Neural progenitor cell (in vitro differentiated cells): ENCODE data around the gene LDLRAD4. TPM values are rescaled to one million over a fixed set of nuclear protein-coding genes. Genes with fewer than 3 reads are reported as not detected.
"Not testable (repeated sequence)": the region's sequence is repeated elsewhere in the genome, so short reads cannot be mapped to it uniquely, and the experiment has no call there.

Source experiments
- DNase-seq: peaks from one replicate; pipeline ENCODE4 v3.0.0-alpha.2; 2016; ENCODE audit warnings: low spot score
- H2AFZ ChIP-seq: fragments of 200-600 bp; sonication (generic); replicated peaks from 2 replicates; pipeline ENCODE4 v1.6.1; 2016; ENCODE audit warnings: antibody characterized with exemption
- H3F3A ChIP-seq: fragments of 200-600 bp; sonication (generic); 2 replicates; pipeline ENCODE4 v1.6.1; 2016; ENCODE audit warnings: antibody characterized with exemption, low read depth
- H3K27ac ChIP-seq: fragments of 200-600 bp; sonication (generic); 2 replicates; pipeline ENCODE4 v1.5.1; 2016; ENCODE audit warnings: mild to moderate bottlenecking
- H3K27me3 ChIP-seq: fragments of 200-600 bp; sonication (generic); 2 replicates; pipeline ENCODE4 v1.6.1; 2016; ENCODE audit warnings: mild to moderate bottlenecking, moderate library complexity
- H3K36me3 ChIP-seq: fragments of 200-600 bp; sonication (generic); 2 replicates; pipeline ENCODE4 v1.5.1; 2016
- H3K4me1 ChIP-seq: fragments of 200-600 bp; sonication (generic); 2 replicates; pipeline ENCODE4 v1.6.1; 2016; ENCODE audit warnings: mixed run types
- H3K4me2 ChIP-seq: fragments of 200-600 bp; sonication (generic); 2 replicates; pipeline ENCODE4 v1.6.1; 2016
- H3K4me3 ChIP-seq: fragments of 200-600 bp; sonication (generic); 2 replicates; pipeline ENCODE4 v1.5.1; 2016
- H3K79me2 ChIP-seq: fragments of 200-600 bp; sonication (generic); 2 replicates; pipeline ENCODE4 v1.6.1; 2016; ENCODE audit warnings: low read depth
- H3K9ac ChIP-seq: fragments of 200-600 bp; sonication (generic); 2 replicates; pipeline ENCODE4 v1.6.1; 2016
- H3K9me3 ChIP-seq: fragments of 200-600 bp; sonication (generic); 2 replicates; pipeline ENCODE4 v1.5.1; 2016; ENCODE audit warnings: low read depth
- H4K20me1 ChIP-seq: fragments of 200-600 bp; sonication (generic); 2 replicates; pipeline ENCODE4 v1.6.1; 2016; ENCODE audit warnings: low read depth
- H3K27ac Mint-ChIP-seq: 3 replicates; pipeline ENCODE4 v1.8.0; 2021; ENCODE audit warnings: mixed read lengths
- H3K27me3 Mint-ChIP-seq: 2 replicates; pipeline ENCODE4 v1.8.0; 2022; ENCODE audit warnings: low read depth, mild to moderate bottlenecking, inconsistent platforms, moderate library complexity, mixed read lengths; ENCODE audit not compliant: insufficient read depth
- H3K36me3 Mint-ChIP-seq: 3 replicates; pipeline ENCODE4 v1.8.0; 2021; ENCODE audit warnings: mixed read lengths
- H3K4me1 Mint-ChIP-seq: 3 replicates; pipeline ENCODE4 v1.8.0; 2021; ENCODE audit warnings: mixed read lengths
- H3K4me3 Mint-ChIP-seq: 3 replicates; pipeline ENCODE4 v1.8.0; 2021; ENCODE audit warnings: mild to moderate bottlenecking, moderate library complexity, mixed read lengths
- H3K9me3 Mint-ChIP-seq: 3 replicates; pipeline ENCODE4 v1.8.0; 2020; ENCODE audit warnings: mixed read lengths
- EZH2 ChIP-seq: fragments of 200-600 bp; sonication (generic); IDR thresholded peaks from 2 replicates; pipeline ENCODE4 v1.6.1; 2017; ENCODE audit warnings: antibody characterized with exemption, mild to moderate bottlenecking, moderate library complexity
- EZH2phosphoT487 ChIP-seq: fragments of 200-600 bp; sonication (generic); IDR thresholded peaks from 2 replicates; pipeline ENCODE4 v1.6.1; 2017; ENCODE audit warnings: antibody characterized with exemption
- total RNA-seq: library from RNA; depleted of rRNA; stranded (reverse); fragments of >200 nt; gene quantifications from 2 replicates; pipeline ENCODE4 v1.2.3, GENCODE V29; 2015; ENCODE audit warnings: low replicate concordance
- TF ChIP-seq, protein P1 (sequence below): fragments of 200-600 bp; sonication (generic); IDR thresholded peaks from 2 replicates; pipeline ENCODE4 v1.5.1; 2017; ENCODE audit warnings: antibody characterized with exemption, mild to moderate bottlenecking

Gene LDLRAD4
- total RNA-seq, 1 donor from 2014 or later = 0.65 TPM

DNA sequence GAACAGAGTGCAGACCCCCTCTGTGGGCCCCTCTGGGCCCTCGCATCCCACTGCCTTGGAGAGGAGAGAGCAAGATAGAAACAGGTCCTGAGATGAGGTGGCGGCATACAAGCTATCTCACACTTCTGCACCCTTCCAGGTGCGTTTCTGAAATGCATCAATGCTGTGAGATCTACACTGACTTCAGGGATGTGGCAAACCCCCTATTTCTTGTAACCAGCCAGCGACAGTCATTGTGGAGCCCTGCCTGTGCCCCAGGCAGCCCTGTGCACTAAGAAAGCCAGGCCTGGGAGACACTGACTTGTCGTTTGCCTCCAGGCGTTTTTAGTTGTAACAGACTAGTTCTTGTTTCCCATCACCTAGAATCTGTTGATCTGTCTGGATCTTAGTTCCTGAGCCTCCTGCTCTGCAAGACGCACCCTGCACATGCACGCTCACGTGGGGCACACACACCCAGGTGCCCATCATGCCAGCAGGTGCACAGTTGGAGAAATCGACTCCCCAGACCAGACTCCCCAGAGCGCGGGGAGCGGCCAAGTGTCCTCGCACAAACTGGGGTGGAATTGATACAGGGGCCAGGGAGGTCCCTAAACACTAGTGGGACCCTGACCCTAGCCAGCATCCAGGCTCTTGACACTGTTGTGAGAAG, 269.8 kb downstream of the LDLRAD4 start:
- Histone ChIP-seq H2AFZ (no peak overlapping the region), H3K4me2 (no peak overlapping the region), H3K36me3 (no peaks in the 10 kb centered on the region), H3K27me3 (no peaks in the 10 kb centered on the region), H3F3A (no peaks in the 10 kb centered on the region), H3K4me1 (no peaks in the 10 kb centered on the region), H4K20me1 (no peaks in the 10 kb centered on the region), H3K79me2 (no peaks in the 10 kb centered on the region), H3K4me3 (no peak overlapping the region), H3K27ac (no peak overlapping the region), H3K9ac (no peak overlapping the region), H3K9me3 (no peaks in the 10 kb centered on the region)
- H3K27ac Mint-ChIP-seq = no peak overlapping the region
- DNase-seq = no peak
- H3K4me1 Mint-ChIP-seq = peaks cover 5% of the 10 kb centered on the region
- TF ChIP-seq EZH2phosphoT487 (no peak), EZH2 (no peak)
- TF ChIP-seq, protein P1, sequence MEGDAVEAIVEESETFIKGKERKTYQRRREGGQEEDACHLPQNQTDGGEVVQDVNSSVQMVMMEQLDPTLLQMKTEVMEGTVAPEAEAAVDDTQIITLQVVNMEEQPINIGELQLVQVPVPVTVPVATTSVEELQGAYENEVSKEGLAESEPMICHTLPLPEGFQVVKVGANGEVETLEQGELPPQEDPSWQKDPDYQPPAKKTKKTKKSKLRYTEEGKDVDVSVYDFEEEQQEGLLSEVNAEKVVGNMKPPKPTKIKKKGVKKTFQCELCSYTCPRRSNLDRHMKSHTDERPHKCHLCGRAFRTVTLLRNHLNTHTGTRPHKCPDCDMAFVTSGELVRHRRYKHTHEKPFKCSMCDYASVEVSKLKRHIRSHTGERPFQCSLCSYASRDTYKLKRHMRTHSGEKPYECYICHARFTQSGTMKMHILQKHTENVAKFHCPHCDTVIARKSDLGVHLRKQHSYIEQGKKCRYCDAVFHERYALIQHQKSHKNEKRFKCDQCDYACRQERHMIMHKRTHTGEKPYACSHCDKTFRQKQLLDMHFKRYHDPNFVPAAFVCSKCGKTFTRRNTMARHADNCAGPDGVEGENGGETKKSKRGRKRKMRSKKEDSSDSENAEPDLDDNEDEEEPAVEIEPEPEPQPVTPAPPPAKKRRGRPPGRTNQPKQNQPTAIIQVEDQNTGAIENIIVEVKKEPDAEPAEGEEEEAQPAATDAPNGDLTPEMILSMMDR = no peak
- H3K9me3 Mint-ChIP-seq = no peaks in the 10 kb centered on the region
- H3K4me3 Mint-ChIP-seq = no peak overlapping the region
- H3K27me3 Mint-ChIP-seq = no peaks in the 10 kb centered on the region
- H3K36me3 Mint-ChIP-seq = no peaks in the 10 kb centered on the region

DNA sequence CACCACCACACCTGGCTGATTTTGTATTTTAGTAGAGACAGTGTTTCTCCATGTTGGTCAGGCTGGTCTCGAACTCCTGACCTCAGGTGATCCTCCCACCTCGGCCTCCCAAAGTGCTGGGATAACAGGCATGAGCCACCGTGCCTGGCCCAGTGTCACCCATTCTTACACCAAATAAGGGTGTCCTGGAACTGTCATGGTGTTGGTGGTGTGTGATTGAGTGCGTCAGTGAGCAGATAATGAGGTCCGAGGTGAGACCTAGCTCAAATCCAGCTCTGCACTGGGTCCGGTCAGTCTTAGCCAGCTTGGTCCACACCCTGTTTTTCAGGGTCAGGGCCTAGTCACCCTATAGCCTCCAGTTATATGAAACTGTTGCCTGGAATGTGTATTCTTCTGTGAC, 270.7 kb downstream of the LDLRAD4 start:
- not testable (repeated sequence) for H3F3A ChIP-seq, H3K27me3 Mint-ChIP-seq, H3K27me3 ChIP-seq, H3K4me2 ChIP-seq, H3K4me1 ChIP-seq, H3K9me3 Mint-ChIP-seq, H3K36me3 Mint-ChIP-seq, H3K9me3 ChIP-seq, H3K79me2 ChIP-seq, DNase-seq, H3K27ac ChIP-seq, H3K4me1 Mint-ChIP-seq, H3K36me3 ChIP-seq, H3K9ac ChIP-seq, H4K20me1 ChIP-seq, H3K4me3 ChIP-seq, H2AFZ ChIP-seq, H3K4me3 Mint-ChIP-seq
- H3K27ac Mint-ChIP-seq = peak overlapping the region; percentile 57

DNA sequence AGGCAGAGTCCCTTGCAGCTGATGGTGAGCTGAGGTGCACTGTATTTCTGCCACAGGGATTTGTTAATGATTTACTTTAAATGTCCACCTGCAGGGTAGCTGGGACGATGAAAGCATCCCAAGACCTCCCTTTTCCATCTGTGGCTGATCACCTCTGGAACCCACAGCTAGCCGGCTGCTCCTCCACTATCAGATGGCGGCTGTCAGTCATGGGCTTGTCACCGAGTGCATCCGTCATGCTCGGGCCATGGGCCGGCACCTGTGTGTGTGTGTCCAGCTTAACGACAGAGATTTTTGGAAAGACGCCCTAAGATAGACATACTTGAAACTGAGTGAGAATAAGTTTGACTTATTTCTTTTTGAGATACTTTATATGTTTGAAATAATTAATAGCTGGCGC, 272.6 kb downstream of the LDLRAD4 start:
- no peaks in the 10 kb centered on the region for H3K36me3 ChIP-seq
- H2AFZ ChIP-seq = no peak overlapping the region
- peaks cover 12% of the 10 kb centered on the region for H3K4me1 Mint-ChIP-seq
- no peaks in the 10 kb centered on the region for H3K27me3 ChIP-seq
- H3K4me3 ChIP-seq = no peak overlapping the region
- no peaks in the 10 kb centered on the region for H4K20me1 ChIP-seq
- no peaks in the 10 kb centered on the region for H3F3A ChIP-seq
- no peaks in the 10 kb centered on the region for H3K79me2 ChIP-seq
- H3K27ac ChIP-seq = no peak overlapping the region
- no peaks in the 10 kb centered on the region for H3K9me3 ChIP-seq
- no peaks in the 10 kb centered on the region for H3K4me1 ChIP-seq
- no peaks in the 10 kb centered on the region for H3K36me3 Mint-ChIP-seq
- H3K9me3 Mint-ChIP-seq = peaks cover 4% of the 10 kb centered on the region
- H3K9ac ChIP-seq = no peak overlapping the region
- H3K27ac Mint-ChIP-seq = no peak overlapping the region
- no peak overlapping the region for H3K4me2 ChIP-seq
- TF ChIP-seq EZH2 (no peak), EZH2phosphoT487 (no peak)
- TF ChIP-seq, protein P1 = no peak
- DNase-seq = no peak
- no peaks in the 10 kb centered on the region for H3K27me3 Mint-ChIP-seq
- H3K4me3 Mint-ChIP-seq = no peak overlapping the region

GRCh38 chr18:13492314-13492713, 273.8 kb downstream of the LDLRAD4 start:
- Histone ChIP-seq H3K4me1 (no peaks in the 10 kb centered on the region), H3K79me2 (no peaks in the 10 kb centered on the region), H4K20me1 (no peaks in the 10 kb centered on the region), H3K36me3 (no peaks in the 10 kb centered on the region), H2AFZ (no peak overlapping the region), H3F3A (no peaks in the 10 kb centered on the region), H3K27me3 (no peaks in the 10 kb centered on the region), H3K9me3 (no peaks in the 10 kb centered on the region), H3K9ac (no peak overlapping the region), H3K4me3 (no peak overlapping the region), H3K27ac (no peak overlapping the region), H3K4me2 (no peak overlapping the region)
- peaks cover 3% of the 10 kb centered on the region for H3K27me3 Mint-ChIP-seq
- H3K27ac Mint-ChIP-seq = no peak overlapping the region
- H3K36me3 Mint-ChIP-seq = no peaks in the 10 kb centered on the region
- peaks cover 15% of the 10 kb centered on the region for H3K4me1 Mint-ChIP-seq
- H3K4me3 Mint-ChIP-seq = no peak overlapping the region
- TF ChIP-seq EZH2phosphoT487 (no peak), EZH2 (no peak)
- TF ChIP-seq, protein P1 = no peak
- no peak for DNase-seq
- peaks cover 4% of the 10 kb centered on the region for H3K9me3 Mint-ChIP-seq
